ENCODE results near the gene GPR37L1.
A peak's percentile ranks its signal among the peaks of the same experiment; 100 is the strongest.

Gene GPR37L1, protein sequence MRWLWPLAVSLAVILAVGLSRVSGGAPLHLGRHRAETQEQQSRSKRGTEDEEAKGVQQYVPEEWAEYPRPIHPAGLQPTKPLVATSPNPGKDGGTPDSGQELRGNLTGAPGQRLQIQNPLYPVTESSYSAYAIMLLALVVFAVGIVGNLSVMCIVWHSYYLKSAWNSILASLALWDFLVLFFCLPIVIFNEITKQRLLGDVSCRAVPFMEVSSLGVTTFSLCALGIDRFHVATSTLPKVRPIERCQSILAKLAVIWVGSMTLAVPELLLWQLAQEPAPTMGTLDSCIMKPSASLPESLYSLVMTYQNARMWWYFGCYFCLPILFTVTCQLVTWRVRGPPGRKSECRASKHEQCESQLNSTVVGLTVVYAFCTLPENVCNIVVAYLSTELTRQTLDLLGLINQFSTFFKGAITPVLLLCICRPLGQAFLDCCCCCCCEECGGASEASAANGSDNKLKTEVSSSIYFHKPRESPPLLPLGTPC

GRCh38 chr1:202122639-202123335 lies at the start of gene GPR37L1:
GPR37L1 (plus strand) TSS chr1:202122917; CDS start chr1:202122964, 47 bp downstream.
- DNase-seq (ENCODE audit: low read depth, low spot score), result peak; percentile 88

DNA sequence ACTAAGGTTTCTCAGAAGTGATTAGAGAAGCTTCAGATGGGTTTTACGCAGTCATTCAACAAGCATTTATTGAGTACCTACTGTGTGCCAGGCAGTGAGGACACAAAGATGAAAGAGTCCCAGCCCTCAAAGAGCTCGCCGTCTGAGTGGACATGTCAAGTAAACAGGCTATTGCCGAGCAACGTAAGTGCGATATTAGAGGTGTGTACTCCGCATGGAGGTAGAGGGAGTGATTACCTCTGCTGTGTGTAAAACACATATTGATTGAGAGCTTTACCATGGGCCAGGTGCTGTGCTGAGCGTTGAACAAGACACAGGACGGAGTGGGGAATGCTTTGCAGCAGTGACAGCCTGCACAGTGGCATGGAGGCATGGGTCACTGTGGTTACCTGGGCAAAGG lies 49.5 kb upstream of the GPR37L1 start:
- no peak for DNase-seq (ENCODE audit: low read depth, low spot score)

DNA sequence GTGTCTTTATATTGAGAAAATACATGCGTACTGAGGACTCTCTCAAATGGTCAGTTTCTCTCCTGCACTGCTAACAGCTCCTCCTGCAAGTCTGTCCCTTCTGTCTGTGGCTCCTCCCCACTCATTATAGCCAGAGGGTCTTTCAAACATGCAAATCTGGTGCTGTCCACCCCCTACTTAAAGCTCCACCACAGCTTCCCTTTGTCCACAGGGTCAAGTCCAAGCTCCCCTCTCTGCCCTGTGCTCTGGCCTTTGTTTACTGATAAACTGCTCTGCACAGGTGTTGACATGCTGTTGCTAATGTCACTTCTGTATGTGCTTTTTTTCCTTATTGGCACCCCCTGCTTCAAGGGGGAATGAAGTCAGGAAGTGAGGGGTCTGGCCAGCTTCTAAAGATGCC lies 47.7 kb upstream of the GPR37L1 start:
- no peak for DNase-seq (ENCODE audit: low read depth, low spot score)

DNA sequence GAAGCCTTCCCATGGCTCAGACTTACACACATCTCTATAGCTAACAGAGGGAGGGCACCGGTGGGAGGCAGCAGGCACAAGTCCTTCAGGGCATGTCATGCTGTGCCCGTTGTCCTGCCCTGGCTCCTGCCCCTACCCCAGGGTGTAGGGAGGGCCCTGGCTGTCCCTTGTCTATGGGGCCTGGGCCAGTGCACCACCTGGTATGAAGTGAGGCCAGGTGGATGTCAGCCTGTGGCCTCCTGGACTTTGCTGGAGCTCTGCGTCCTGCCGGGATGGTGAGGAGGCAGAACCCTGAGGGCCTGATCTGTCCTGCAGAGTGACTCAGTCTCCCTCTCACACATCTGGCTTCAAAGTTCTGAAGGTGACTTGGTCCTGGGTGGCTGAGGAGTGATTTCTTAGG lies 47.3 kb upstream of the GPR37L1 start:
- no peak for DNase-seq (ENCODE audit: low read depth, low spot score)

DNA sequence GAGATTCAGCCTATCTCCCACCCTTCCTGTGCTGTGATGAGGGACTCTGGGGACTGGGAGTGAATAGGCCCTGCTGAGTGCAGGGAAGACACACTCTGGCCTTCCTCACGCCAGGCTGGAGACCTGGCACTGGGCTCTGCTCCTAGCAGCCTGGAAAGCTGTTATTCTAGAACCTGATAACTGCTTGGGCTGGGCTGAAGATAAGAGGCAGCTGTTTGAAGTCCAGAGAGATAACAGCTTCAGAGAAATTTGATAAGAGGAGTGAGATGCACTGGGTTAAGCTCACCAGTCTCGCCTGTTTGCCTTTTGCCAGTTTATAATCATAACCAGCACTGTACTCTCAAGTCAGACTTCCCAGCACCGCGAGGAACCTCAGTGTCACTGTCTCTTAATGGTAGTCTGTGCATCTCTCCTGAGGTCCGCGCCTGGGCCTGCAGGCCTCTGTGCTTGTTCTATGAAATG lies 46.6 kb upstream of the GPR37L1 start:
- DNase-seq (ENCODE audit: low read depth, low spot score), result peak; percentile 74

DNA sequence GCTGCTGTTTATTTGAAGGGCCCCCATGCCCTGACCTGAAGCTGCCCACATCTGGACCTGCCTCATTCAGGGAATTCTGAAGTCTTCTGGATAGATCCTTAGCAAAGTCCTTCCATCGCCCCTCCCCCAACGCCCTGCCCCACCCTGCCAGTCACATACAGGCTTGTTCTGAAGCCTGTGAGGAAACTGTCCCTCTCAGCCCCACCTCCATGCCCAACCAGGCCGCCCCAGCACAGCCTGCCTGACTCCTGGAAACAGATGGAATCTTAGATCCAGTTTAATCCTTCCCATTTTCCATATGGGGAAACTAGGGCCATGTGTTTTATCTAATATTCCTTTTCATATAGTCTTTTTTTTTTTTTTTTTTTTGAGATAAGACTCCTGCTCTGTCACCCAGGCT lies 44.5 kb upstream of the GPR37L1 start:
- DNase-seq (ENCODE audit: low read depth, low spot score), result no peak

- DNase-seq (ENCODE audit: low read depth, low spot score), result no peak
Observed at GRCh38 chr1:202081992-202082391, 40.7 kb upstream of the GPR37L1 start.

- DNase-seq (ENCODE audit: low read depth, low spot score), result peak; percentile 14
Observed at GRCh38 chr1:202084791-202085681, 37.7 kb upstream of the GPR37L1 start.

DNA sequence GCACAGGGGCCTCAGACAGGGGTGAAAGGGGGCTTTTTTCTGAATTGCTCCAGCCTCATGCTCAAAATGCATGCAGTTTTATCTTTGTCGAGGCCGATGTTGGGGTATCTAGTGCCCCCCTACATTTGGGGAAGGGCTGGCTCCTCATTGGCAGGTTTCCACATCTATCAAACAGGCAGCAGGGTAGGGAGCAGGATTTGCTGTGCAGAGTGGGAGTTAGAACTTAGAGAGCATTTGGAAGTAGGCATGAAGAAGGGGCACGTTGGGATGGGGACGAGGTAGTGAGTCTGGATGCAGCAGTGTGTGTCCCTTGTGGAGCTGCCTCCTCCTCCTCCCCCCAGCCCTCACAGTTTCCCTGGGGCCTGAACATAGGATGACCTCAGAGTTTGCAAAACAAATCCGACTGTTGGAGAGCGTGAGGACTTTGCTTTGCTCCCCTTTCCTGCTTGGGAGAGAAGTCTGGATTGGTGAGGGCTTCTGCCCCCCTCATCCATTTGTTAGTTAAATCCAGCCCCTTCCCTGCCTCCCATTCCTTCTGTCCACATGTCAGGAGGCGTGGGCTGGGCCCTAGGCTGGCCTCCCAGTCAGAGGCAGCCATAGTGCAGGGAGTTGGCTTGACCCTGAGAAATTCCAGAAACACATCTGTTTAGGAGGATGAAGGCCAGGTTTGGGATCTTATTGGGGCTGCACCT lies 36.9 kb upstream of the GPR37L1 start:
- peak; percentile 78 for DNase-seq (ENCODE audit: low read depth, low spot score)

DNA sequence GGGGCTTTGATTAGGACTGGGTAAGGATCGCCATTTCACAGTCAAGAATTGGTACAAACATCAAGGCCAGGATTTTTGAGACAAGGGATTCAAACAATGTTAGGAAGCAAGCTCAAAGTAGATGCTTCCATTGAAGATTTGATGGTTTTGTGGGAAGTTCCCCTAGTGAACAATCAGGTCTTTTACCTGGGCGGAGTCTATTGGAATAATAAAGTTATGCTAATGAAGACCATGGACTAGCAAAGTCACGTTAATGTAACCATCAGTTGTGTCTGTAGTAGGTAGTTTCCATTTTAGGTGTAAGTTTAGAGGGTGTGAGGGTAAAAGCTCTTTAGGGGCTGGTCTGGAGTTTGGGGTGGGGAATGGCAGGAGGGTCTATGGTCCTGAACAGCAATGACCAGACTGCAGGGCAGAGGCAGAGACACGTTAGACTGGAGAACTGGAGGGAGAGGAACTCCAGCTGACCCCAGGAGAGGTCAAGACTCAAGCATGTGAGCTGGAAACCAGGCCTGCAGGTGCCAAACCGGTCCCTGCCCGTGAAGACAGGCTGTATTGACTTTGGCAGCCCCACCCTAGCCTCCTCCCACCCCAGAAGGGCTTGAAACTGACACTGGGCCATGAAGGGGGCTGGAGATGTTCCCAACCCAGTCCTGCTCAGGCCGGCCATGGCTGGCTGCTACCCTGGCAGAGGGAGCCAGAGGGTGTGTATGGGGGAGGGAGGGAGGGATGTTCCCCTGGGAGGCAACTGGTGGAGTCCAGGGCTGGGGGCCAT lies 36.0 kb upstream of the GPR37L1 start:
- peak; percentile 65 for DNase-seq (ENCODE audit: low read depth, low spot score)

GRCh38 chr1:202088206-202088605 lies 34.5 kb upstream of the GPR37L1 start:
- DNase-seq (ENCODE audit: low read depth, low spot score), result no peak

- peak; percentile 28 for DNase-seq (ENCODE audit: low read depth, low spot score)
Observed at GRCh38 chr1:202090994-202091393, 31.7 kb upstream of the GPR37L1 start.

GRCh38 chr1:202093858-202094257 lies 28.9 kb upstream of the GPR37L1 start:
- no peak for DNase-seq (ENCODE audit: low read depth, low spot score)

DNA sequence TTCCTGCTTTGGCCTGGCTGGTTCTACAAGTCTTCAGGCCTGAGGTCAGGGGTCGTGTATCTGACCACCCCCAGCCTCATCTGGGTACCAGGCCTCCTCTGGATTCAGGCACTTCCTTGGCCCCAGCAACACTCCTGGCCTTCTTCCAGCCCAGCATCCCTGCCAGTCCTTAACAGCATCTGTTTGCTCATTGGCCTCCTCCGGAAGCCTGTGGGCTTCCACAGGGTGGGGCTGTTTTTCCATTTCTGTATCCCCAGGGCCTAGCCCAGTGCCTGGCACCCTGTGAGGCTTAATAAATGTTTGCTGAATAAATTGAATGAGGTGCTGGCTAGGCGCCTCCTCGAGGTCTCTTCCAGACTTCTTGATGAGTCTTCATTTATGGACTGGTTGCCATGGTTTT lies 21.5 kb upstream of the GPR37L1 start:
- peak; percentile 35 for DNase-seq (ENCODE audit: low read depth, low spot score)

- DNase-seq (ENCODE audit: low read depth, low spot score), result no peak
Observed at GRCh38 chr1:202104073-202104472, 18.6 kb upstream of the GPR37L1 start.

DNA sequence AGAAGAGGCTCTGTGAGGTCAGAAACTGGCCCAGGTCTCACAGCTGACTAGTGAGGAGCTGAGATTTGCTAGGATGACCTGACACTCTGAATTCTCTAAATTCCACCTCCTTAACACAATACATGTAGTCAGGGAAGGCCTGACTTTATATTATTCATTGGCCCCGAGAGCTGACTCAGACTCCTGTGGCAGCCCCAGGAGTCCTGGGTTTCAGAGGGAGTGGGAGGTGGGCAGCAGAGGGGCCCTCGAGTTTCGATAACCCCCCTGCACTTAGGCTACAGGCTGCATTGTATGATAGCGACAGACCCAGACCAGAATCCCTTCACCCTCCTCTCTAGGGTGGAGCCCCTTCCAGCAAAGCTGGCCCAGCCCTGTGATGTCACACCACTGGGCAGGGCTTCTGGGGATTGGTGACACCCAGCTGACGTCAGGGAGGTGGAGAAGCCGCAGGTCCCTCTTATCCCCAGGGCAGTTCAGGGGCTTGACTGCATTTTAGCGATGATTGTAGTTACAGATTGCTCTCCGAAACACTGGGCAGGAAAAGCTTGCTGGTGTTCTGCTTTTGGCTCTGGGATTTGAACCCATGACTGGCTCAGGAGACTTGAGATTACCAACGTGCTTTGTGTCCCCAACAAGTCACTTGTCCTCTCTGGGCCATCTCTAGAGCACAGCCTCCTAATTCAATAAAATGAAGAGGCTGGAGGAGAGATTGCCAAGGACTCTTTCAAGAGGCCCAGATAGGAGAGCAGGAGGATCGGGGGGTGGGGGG lies 17.0 kb upstream of the GPR37L1 start:
- peak; percentile 96 for DNase-seq (ENCODE audit: low read depth, low spot score)

GRCh38 chr1:202106340-202107254 lies 16.1 kb upstream of the GPR37L1 start:
- peak; percentile 59 for DNase-seq (ENCODE audit: low read depth, low spot score)

DNA sequence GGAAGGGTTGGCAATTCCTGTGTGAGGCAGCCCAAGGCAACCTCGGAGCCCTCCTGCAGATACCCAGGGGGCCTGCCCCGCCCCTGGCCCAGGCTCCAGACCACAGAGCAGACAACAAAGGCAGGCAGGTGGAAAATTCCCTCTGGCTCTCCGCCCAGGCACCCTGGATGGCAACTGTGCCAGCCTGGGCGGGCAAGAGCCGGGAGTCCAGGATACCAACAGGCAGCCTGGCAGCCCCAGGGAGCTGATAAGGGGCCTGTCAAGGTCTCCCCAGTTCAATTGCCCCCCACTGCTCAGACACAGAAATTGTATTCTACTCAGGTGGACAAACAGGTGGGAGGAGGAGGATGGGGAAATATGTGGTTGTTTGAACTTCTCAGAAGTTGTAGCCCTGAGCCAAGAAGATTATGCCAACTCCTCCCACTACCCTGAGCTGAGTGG lies 15.4 kb upstream of the GPR37L1 start:
- peak; percentile 56 for DNase-seq (ENCODE audit: low read depth, low spot score)
